SU-DHL-6 (cell line): ENCODE results near the gene OR4E2.

Source experiments
- EZH2phosphoT487 ChIP-seq: fragments of 200-600 bp; sonication (generic), shearing (Covaris generic); conservative IDR thresholded peaks from 2 replicates; pipeline ENCODE4 v1.6.1; 2018; ENCODE audit warnings: mild to moderate bottlenecking, antibody characterized with exemption, low read length, moderate library complexity, mixed read lengths
- TF ChIP-seq, protein P1 (sequence below): fragments of 200-600 bp; sonication (generic); IDR thresholded peaks from one replicate; pipeline ENCODE4 v1.5.1; 2017; ENCODE audit warnings: antibody characterized with exemption, mild to moderate bottlenecking, low read length, moderate library complexity; ENCODE audit not compliant: insufficient read depth, poor library complexity, severe bottlenecking

- TF ChIP-seq, protein P1, sequence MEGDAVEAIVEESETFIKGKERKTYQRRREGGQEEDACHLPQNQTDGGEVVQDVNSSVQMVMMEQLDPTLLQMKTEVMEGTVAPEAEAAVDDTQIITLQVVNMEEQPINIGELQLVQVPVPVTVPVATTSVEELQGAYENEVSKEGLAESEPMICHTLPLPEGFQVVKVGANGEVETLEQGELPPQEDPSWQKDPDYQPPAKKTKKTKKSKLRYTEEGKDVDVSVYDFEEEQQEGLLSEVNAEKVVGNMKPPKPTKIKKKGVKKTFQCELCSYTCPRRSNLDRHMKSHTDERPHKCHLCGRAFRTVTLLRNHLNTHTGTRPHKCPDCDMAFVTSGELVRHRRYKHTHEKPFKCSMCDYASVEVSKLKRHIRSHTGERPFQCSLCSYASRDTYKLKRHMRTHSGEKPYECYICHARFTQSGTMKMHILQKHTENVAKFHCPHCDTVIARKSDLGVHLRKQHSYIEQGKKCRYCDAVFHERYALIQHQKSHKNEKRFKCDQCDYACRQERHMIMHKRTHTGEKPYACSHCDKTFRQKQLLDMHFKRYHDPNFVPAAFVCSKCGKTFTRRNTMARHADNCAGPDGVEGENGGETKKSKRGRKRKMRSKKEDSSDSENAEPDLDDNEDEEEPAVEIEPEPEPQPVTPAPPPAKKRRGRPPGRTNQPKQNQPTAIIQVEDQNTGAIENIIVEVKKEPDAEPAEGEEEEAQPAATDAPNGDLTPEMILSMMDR = no peak
- TF ChIP-seq EZH2phosphoT487 = no peak
These were observed 15.6 kb downstream of the OR4E2 start for GRCh38 chr14:21669284-21669683.
